ENCODE results near the gene KRTAP19-1.

KRTAP19-1 gene

GRCh38 chr21:30479259-30479658, 908 bp downstream of the KRTAP19-1 start:
- no peak for DNase-seq (ENCODE audit: insufficient read length, low spot score)
- TF ChIP-seq POLR2AphosphoS5 (IDR thresholded peaks at IDR 0.05; ENCODE audit: low read depth, low read length) (no peak), POLR2A (IDR thresholded peaks at IDR 0.05; ENCODE audit: low read depth, low read length) (no peak), TAF1 (IDR thresholded peaks at IDR 0.05; ENCODE audit: low read depth, low read length) (no peak), POU2F2 (IDR thresholded peaks at IDR 0.05; ENCODE audit: low read depth, low read length) (no peak), SPI1 (IDR thresholded peaks at IDR 0.05; ENCODE audit: low read depth, low read length) (no peak), PAX5 (IDR thresholded peaks at IDR 0.05; ENCODE audit: insufficient read depth, low read length, severe bottlenecking) (no peak)
- no peak for FAIRE-seq

GRCh38 chr21:30478004-30478403, 2.2 kb downstream of the KRTAP19-1 start:
- TF ChIP-seq TAF1 (IDR thresholded peaks at IDR 0.05; ENCODE audit: low read depth, low read length), result no peak
- TF ChIP-seq PAX5 (IDR thresholded peaks at IDR 0.05; ENCODE audit: insufficient read depth, low read length, severe bottlenecking), result no peak
- TF ChIP-seq SPI1 (IDR thresholded peaks at IDR 0.05; ENCODE audit: low read depth, low read length), result no peak
- no peak for TF ChIP-seq POLR2AphosphoS5 (IDR thresholded peaks at IDR 0.05; ENCODE audit: low read depth, low read length)
- TF ChIP-seq POLR2A (IDR thresholded peaks at IDR 0.05; ENCODE audit: low read depth, low read length), result no peak
- TF ChIP-seq POU2F2 (IDR thresholded peaks at IDR 0.05; ENCODE audit: low read depth, low read length), result no peak
- DNase-seq (ENCODE audit: insufficient read length, low spot score) (no peak), FAIRE-seq (no peak)

GRCh38 chr21:30468900-30469714, 11.1 kb downstream of the KRTAP19-1 start:
- no peak for DNase-seq (ENCODE audit: insufficient read length, low spot score)
- FAIRE-seq, result no peak
- TF ChIP-seq POLR2A (IDR thresholded peaks at IDR 0.05; ENCODE audit: low read depth, low read length) (no peak), SPI1 (IDR thresholded peaks at IDR 0.05; ENCODE audit: low read depth, low read length) (no peak), TAF1 (IDR thresholded peaks at IDR 0.05; ENCODE audit: low read depth, low read length) (no peak), PAX5 (IDR thresholded peaks at IDR 0.05; ENCODE audit: insufficient read depth, low read length, severe bottlenecking) (no peak), POU2F2 (IDR thresholded peaks at IDR 0.05; ENCODE audit: low read depth, low read length) (no peak), POLR2AphosphoS5 (IDR thresholded peaks at IDR 0.05; ENCODE audit: low read depth, low read length) (no peak)

- peak; percentile 33 for FAIRE-seq
- DNase-seq (ENCODE audit: insufficient read length, low spot score), result peak; percentile 5
- TF ChIP-seq PAX5 (IDR thresholded peaks at IDR 0.05; ENCODE audit: insufficient read depth, low read length, severe bottlenecking) (no peak), SPI1 (IDR thresholded peaks at IDR 0.05; ENCODE audit: low read depth, low read length) (no peak), POU2F2 (IDR thresholded peaks at IDR 0.05; ENCODE audit: low read depth, low read length) (no peak), POLR2A (IDR thresholded peaks at IDR 0.05; ENCODE audit: low read depth, low read length) (no peak), TAF1 (IDR thresholded peaks at IDR 0.05; ENCODE audit: low read depth, low read length) (no peak), POLR2AphosphoS5 (IDR thresholded peaks at IDR 0.05; ENCODE audit: low read depth, low read length) (no peak)
These were observed 16.5 kb downstream of the KRTAP19-1 start for GRCh38 chr21:30463713-30464112.

DNA sequence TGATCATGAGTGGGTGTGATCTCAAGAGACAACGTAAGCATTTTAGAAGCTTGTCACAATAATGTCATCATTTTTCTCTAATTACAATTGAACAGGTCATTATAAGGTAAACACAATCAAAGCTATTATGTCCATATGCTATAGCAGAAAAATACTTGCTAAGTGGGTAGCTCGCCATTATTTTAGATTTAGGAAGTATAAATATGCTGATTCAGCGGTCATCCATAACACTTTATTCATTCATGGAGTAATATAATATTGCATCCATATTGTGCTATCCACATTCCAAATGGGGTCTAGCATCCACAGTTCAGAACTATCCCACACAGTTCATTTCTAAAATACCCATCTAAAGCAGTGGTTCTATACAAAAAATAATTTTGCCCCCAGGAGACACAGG, 31.7 kb downstream of the KRTAP19-1 start:
- TF ChIP-seq SPI1 (IDR thresholded peaks at IDR 0.05; ENCODE audit: low read depth, low read length), result no peak
- TF ChIP-seq POU2F2 (IDR thresholded peaks at IDR 0.05; ENCODE audit: low read depth, low read length), result no peak
- no peak for TF ChIP-seq POLR2AphosphoS5 (IDR thresholded peaks at IDR 0.05; ENCODE audit: low read depth, low read length)
- TF ChIP-seq POLR2A (IDR thresholded peaks at IDR 0.05; ENCODE audit: low read depth, low read length), result no peak
- no peak for DNase-seq (ENCODE audit: insufficient read length, low spot score)
- FAIRE-seq, result no peak

GRCh38 chr21:30447056-30447455, 33.1 kb downstream of the KRTAP19-1 start:
- TF ChIP-seq POLR2AphosphoS5 (IDR thresholded peaks at IDR 0.05; ENCODE audit: low read depth, low read length), result no peak
- no peak for TF ChIP-seq POU2F2 (IDR thresholded peaks at IDR 0.05; ENCODE audit: low read depth, low read length)
- no peak for TF ChIP-seq SPI1 (IDR thresholded peaks at IDR 0.05; ENCODE audit: low read depth, low read length)
- TF ChIP-seq POLR2A (IDR thresholded peaks at IDR 0.05; ENCODE audit: low read depth, low read length), result no peak
- DNase-seq (ENCODE audit: insufficient read length, low spot score) (no peak), FAIRE-seq (no peak)

GRCh38 chr21:30444204-30444603, 36.0 kb downstream of the KRTAP19-1 start:
- DNase-seq (ENCODE audit: insufficient read length, low spot score), result no peak
- FAIRE-seq, result no peak
- TF ChIP-seq SPI1 (IDR thresholded peaks at IDR 0.05; ENCODE audit: low read depth, low read length) (no peak), POLR2AphosphoS5 (IDR thresholded peaks at IDR 0.05; ENCODE audit: low read depth, low read length) (no peak), PAX5 (IDR thresholded peaks at IDR 0.05; ENCODE audit: insufficient read depth, low read length, severe bottlenecking) (no peak), POLR2A (IDR thresholded peaks at IDR 0.05; ENCODE audit: low read depth, low read length) (no peak), TAF1 (IDR thresholded peaks at IDR 0.05; ENCODE audit: low read depth, low read length) (no peak), POU2F2 (IDR thresholded peaks at IDR 0.05; ENCODE audit: low read depth, low read length) (no peak)

DNA sequence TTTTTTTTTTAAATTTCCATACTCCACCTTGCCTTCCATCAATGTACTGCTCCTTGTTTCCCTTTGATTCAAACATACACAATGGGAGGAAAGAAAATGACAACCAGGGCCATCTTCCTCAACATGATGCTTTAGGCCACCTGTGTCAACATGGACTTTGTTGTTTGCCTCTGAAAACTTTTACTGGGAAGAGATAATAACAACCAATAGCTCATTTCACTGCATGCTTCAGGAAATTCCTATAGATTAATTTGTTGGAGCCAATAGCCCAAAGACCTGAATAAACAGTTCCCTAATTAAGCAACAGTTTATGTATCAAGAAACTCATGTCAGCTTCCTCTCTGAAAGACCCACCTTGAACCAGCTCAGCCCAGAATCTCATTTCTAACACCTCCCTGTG, 36.9 kb downstream of the KRTAP19-1 start:
- FAIRE-seq (no peak), DNase-seq (ENCODE audit: insufficient read length, low spot score) (no peak)
- TF ChIP-seq PAX5 (IDR thresholded peaks at IDR 0.05; ENCODE audit: insufficient read depth, low read length, severe bottlenecking) (no peak), SPI1 (IDR thresholded peaks at IDR 0.05; ENCODE audit: low read depth, low read length) (no peak), POLR2AphosphoS5 (IDR thresholded peaks at IDR 0.05; ENCODE audit: low read depth, low read length) (no peak), POLR2A (IDR thresholded peaks at IDR 0.05; ENCODE audit: low read depth, low read length) (no peak), TAF1 (IDR thresholded peaks at IDR 0.05; ENCODE audit: low read depth, low read length) (no peak), POU2F2 (IDR thresholded peaks at IDR 0.05; ENCODE audit: low read depth, low read length) (no peak)

- no peak for TF ChIP-seq POLR2A (IDR thresholded peaks at IDR 0.05; ENCODE audit: low read depth, low read length)
- no peak for TF ChIP-seq TAF1 (IDR thresholded peaks at IDR 0.05; ENCODE audit: low read depth, low read length)
- TF ChIP-seq SPI1 (IDR thresholded peaks at IDR 0.05; ENCODE audit: low read depth, low read length), result no peak
- no peak for TF ChIP-seq POU2F2 (IDR thresholded peaks at IDR 0.05; ENCODE audit: low read depth, low read length)
- TF ChIP-seq PAX5 (IDR thresholded peaks at IDR 0.05; ENCODE audit: insufficient read depth, low read length, severe bottlenecking), result no peak
- TF ChIP-seq POLR2AphosphoS5 (IDR thresholded peaks at IDR 0.05; ENCODE audit: low read depth, low read length), result no peak
- no peak for DNase-seq (ENCODE audit: insufficient read length, low spot score)
- FAIRE-seq, result no peak
These were observed 40.2 kb downstream of the KRTAP19-1 start, which contains the start of gene KRTAP15-1 for GRCh38 chr21:30439975-30440374. TSS of gene KRTAP15-1 (plus strand) at chr21:30440275. CDS start at chr21:30440328, 53 bp downstream.
